Right lobe of liver (tissue), 6 donors: ENCODE measurements around the gene PPIC. TPM values are rescaled to one million over a fixed set of nuclear protein-coding genes. Genes with fewer than 3 reads are reported as not detected.

ENCODE experiments used
- ATAC-seq, 4 donors: fragments of 200-7000 bp; cut with Tn5 transposase; one replicate each; pipeline ENCODE4 v1.9.1; 2020; ENCODE audit warnings: mild to moderate bottlenecking in 4 of 4, moderate library complexity in 4 of 4
- DNase-seq, 3 donors: peaks; one replicate each; pipeline ENCODE4 v3.0.0-alpha.2; 2020
- H3K27ac ChIP-seq, 3 donors: fragments of 200-600 bp; one replicate each; pipeline ENCODE4 v1.8.0; 2022
- H3K27me3 ChIP-seq, 2 donors: fragments of 200-600 bp; one replicate each; pipeline ENCODE4 v1.8.0; 2022
- H3K36me3 ChIP-seq, 4 donors: fragments of 200-600 bp; sonication (generic) in 1 of 4; one replicate each; pipeline versions ENCODE4 v1.5.1 to v1.8.0; 2017 to 2022; ENCODE audit warnings: control low read depth in 1 of 4
- H3K4me1 ChIP-seq, 4 donors: fragments of 200-600 bp; sonication (generic) in 1 of 4; one replicate each; pipeline versions ENCODE4 v1.5.1 to v1.8.0; 2017 to 2022; ENCODE audit warnings: control low read depth in 1 of 4
- H3K4me3 ChIP-seq, 3 donors: fragments of 200-600 bp; one replicate each; pipeline ENCODE4 v1.8.0; 2022
- H3K9me3 ChIP-seq, 4 donors: fragments of 200-600 bp; sonication (generic) in 1 of 4; one replicate each; pipeline versions ENCODE4 v1.5.1 to v1.8.0; 2017 to 2022; ENCODE audit warnings: control low read depth in 1 of 4
- POLR2A ChIP-seq: fragments of 450-650 bp; IDR thresholded peaks from one replicate; pipeline ENCODE4 v1.6.1; 2017; ENCODE audit warnings: antibody characterized with exemption, mild to moderate bottlenecking
- WGBS: methylation state at CpG from one replicate; pipeline ENCODE4 v1.1.6; 2018; ENCODE audit warnings: low coverage, low lambda C conversion rate; ENCODE audit not compliant: insufficient coverage; ENCODE audit errors: missing lambda C conversion rate; 5-methylcytosine and 5-hydroxymethylcytosine counted together
- intact Hi-C, 2 donors: fragments of 100-400 bp; cut with DNase I; formaldehyde crosslinking; loops; one replicate each; pipeline versions ENCODE4 v1.11.2 to v1.14.1; 2022
- long read RNA-seq: library from polyadenylated mRNA; unstranded; transcript quantifications from one replicate; pipeline ENCODE4 v2.0.0, GENCODE V29; 2019
- total RNA-seq, 6 experiments: library from RNA; depleted of rRNA in 2 of 6; stranded (reverse); fragments of >200 nt in 2 of 6; fragmentation: NEBNext Ultra II Directional in 3 of 6; extraction: Animal tissue kit (Norgen Biotek cat#: 25700) in 3 of 6; gene quantifications; one replicate each; pipeline versions ENCODE4 v1.1.0 to v1.2.4, GENCODE V29; 2016 to 2023
- TF ChIP-seq, protein P1 (sequence below), 4 donors: fragments of 200-600 bp in 3 of 4; fragments of 450-650 bp in 1 of 4; IDR thresholded peaks; one replicate each; pipeline versions ENCODE4 v1.5.1 to v1.8.0; 2016 to 2022; ENCODE audit warnings: antibody characterized with exemption in 4 of 4, mild to moderate bottlenecking in 2 of 4
- donor health status: DM: no; HTN: yes; CAD: no.
- donor health status: DM: no; HTN: no; CAD: no.
- donor health status: DM: no; HTN: no; CAD: no.
- donor health status: DM: no; HTN: yes; CAD: no.
- donor health status: DM: no; HTN: yes; CAD: no.

PPIC gene
- 10 to 100 TPM in 5 of 6 experiments, 1 to 10 TPM in 1; 9.7 to 21.7 (median 16.9) TPM for total RNA-seq
- long read RNA-seq, partial matches to known transcripts: 0 of 3 reads
- long read RNA-seq, other reads (novel, unspliced or antisense): 0 of 3 reads

DNA sequence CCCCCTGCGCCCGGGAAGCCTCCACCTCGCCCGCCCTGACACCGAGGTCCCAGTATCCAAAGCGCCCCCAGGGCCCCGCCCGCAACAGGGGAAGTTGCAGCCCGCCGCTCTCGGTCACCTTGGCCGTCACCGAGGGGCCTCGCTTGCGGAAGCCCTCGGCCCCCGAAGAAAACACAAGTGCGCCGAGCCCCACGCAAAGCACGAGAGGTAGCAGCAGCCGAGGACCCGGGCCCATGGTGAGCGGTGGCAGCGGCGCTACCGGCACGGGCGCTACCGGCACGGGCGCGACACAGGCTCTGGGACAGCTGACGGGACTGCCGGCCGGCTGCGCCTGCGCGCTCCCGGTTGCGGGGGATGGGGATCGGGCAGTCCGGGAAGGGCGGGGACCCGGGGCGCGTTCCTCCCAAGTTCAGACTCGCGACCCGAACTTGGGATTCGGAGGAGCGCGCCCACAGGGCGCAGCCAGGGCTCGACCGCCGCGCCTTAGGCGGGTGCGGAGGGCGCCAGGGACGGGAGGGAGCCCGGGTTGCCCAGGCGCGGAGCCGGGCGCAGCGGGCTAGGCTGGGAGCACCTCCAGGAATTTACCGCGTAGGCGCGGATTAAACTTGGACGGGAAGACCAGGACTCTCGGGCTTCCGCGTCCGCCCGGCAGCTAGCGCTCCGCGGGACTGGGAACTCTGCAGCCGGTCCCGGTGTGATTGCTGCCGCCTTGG lies at the start of gene PPIC:
PPIC (minus strand) TSS at position 335 of the 713 bp plus-strand sequence; CDS start at position 235, 100 bp downstream.
- Histone ChIP-seq H3K9me3 (no peaks in the 10 kb centered on the region), H3K27ac (peak within 1 kb of the TSS; percentile 72 to 88 (median 74)), H3K4me3 (peak within 1 kb of the TSS; percentile 80 to 83 (median 80)), H3K4me1 (peaks cover 0 to 12% (median 2%) of the 10 kb centered on the region in 4 donors), H3K27me3 (no peaks in the 10 kb centered on the region), H3K36me3 (no peaks in the 10 kb centered on the region)
- ATAC-seq (peak; percentile 90 to 95 (median 94)), DNase-seq (peak; percentile 91 to 95 (median 94))
- TF ChIP-seq POLR2A: peak; percentile 85
- TF ChIP-seq, protein P1, sequence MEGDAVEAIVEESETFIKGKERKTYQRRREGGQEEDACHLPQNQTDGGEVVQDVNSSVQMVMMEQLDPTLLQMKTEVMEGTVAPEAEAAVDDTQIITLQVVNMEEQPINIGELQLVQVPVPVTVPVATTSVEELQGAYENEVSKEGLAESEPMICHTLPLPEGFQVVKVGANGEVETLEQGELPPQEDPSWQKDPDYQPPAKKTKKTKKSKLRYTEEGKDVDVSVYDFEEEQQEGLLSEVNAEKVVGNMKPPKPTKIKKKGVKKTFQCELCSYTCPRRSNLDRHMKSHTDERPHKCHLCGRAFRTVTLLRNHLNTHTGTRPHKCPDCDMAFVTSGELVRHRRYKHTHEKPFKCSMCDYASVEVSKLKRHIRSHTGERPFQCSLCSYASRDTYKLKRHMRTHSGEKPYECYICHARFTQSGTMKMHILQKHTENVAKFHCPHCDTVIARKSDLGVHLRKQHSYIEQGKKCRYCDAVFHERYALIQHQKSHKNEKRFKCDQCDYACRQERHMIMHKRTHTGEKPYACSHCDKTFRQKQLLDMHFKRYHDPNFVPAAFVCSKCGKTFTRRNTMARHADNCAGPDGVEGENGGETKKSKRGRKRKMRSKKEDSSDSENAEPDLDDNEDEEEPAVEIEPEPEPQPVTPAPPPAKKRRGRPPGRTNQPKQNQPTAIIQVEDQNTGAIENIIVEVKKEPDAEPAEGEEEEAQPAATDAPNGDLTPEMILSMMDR (IDR thresholded peaks at IDR 0.05): no peak
- intact Hi-C loops: no loop called here
- 2% methylated on average over 11 of the region's 84 CpGs for WGBS

DNA sequence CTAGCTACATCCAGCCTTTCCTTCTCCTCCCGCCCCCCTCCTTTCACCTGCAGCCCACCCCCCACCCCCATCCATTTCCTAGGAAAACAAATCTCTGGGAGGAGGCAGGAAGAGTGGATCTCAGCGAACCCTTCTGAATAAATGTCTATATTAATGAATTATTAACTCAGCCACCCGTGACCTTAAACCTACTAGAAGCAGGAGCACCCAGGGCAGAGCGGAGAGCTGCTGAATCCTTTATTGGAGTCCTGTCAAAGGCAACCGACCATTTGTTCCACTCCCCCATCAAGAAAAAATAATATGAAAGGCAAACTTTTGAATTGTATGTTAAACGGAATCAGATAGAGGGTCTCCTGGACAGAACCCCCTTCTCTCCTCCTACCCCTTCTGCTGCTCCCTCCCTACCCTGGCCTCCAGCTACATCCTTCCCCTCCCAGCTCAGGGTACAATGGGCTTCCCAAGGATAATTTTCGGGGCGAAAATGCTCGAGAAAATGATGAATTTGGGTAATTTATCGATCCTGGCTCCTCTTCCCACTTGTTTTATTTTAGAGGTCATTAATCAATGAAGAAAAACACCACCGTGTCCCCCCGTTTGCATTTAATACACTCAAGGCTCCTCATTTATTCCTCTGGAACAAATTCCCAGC lies 49.2 kb upstream of the PPIC start:
- H3K27ac ChIP-seq: no peak overlapping the region
- no peak overlapping the region for H3K4me3 ChIP-seq
- peaks cover 0 to 48% of the 10 kb centered on the region in 2 donors for H3K27me3 ChIP-seq
- peaks cover 0 to 40% (median 0%) of the 10 kb centered on the region in 4 donors for H3K4me1 ChIP-seq
- H3K36me3 ChIP-seq: no peaks in the 10 kb centered on the region
- DNase-seq (no peak), ATAC-seq (peak; percentile 60 to 69 (median 68))
- no peaks in the 10 kb centered on the region for H3K9me3 ChIP-seq
- 11% methylated on average over 12 of the region's 12 CpGs for WGBS
- TF ChIP-seq POLR2A: no peak
- intact Hi-C loops: no loop called here

DNA sequence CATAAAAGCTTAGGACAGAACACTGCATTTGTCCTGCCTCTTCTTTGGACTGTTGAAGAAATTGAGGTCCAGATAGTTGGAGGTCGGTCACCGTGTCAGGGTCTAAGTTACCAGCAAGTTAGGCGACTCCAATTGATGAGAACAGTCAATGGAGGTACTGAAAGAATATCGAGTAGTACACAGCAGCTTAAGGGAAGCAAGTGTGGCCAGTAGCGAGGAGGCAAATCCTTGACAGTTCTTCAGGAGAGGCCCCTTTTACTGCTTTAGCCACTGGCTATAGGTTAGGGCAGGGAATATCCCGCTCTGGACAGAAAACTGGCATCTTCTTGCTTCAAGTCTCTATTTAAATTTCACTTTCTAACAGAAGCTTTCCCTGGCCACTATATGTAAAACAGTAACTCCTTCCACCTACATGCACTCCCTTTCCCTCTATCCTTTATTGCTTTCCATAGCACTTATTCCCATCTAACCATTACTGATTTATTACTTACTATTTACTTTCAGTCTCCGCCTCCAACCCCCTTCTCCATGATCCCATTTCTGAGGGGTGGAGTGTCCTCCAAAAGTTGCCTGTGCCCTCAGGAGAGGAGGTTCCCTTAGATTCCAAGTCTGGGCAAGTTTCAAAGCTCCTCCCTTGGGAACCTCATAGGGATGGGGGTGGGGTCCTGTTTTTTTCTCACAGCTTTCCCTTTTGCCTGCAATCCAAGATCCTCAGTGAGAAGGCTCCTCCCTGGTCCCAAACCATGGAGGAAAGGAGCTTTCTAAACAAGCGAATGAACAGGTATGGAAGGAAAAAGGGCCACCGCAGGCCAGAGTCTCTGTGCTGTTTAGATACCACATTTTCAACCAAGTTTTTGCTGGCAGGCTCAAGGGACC lies 48.4 kb upstream of the PPIC start:
- ATAC-seq (peak in 1 of 4 donors; percentile 3), DNase-seq (no peak)
- Histone ChIP-seq H3K27ac (no peak overlapping the region), H3K4me1 (peaks cover 0 to 32% (median 0%) of the 10 kb centered on the region in 4 donors), H3K4me3 (no peak overlapping the region), H3K9me3 (no peaks in the 10 kb centered on the region), H3K36me3 (no peaks in the 10 kb centered on the region), H3K27me3 (peaks cover 0 to 40% of the 10 kb centered on the region in 2 donors)
- 93% methylated on average over 6 of the region's 9 CpGs for WGBS
- intact Hi-C loops: no loop called here
- TF ChIP-seq, protein P1 (IDR thresholded peaks at IDR 0.05): no peak
- no peak for TF ChIP-seq POLR2A

DNA sequence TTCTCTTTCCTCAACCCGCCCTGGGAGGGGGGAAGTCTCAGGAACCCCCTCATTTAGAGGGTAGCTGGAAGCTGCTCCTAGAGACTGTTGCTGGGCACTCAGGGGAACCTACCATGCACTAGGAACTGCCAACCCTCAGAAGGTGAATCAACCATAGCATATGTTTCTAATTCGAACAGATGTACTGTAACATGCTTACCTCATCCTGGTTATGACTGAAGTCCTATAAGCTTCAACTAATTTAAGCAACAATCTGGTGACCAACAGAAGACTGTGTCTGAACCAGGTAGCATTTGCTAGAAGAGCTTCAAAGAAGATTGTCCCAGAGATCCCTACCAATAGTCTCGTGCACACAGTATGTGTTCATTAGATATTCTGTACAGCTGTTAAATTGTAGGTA lies 46.8 kb upstream of the PPIC start:
- ATAC-seq (no peak), DNase-seq (no peak)
- Histone ChIP-seq H3K9me3 (no peaks in the 10 kb centered on the region), H3K4me3 (no peak overlapping the region), H3K27me3 (peaks cover 0 to 34% of the 10 kb centered on the region in 2 donors), H3K27ac (no peak overlapping the region), H3K4me1 (peaks cover 0 to 18% (median 0%) of the 10 kb centered on the region in 4 donors), H3K36me3 (no peaks in the 10 kb centered on the region)
- 69% methylated on average over 2 of the region's 3 CpGs for WGBS
- TF ChIP-seq POLR2A: no peak
- TF ChIP-seq, protein P1 (IDR thresholded peaks at IDR 0.05): no peak
- intact Hi-C loops: no loop called here
